Nephron (organoid): ENCODE measurements around the gene VAPA.
"Not testable (repeated sequence)": the region's sequence is repeated elsewhere in the genome, so short reads cannot be mapped to it uniquely, and the experiment has no call there.

Source experiments
- H3K27ac Mint-ChIP-seq, 3 experiments: 2 replicates each; pipeline ENCODE4 v1.8.0; 2020; ENCODE audit warnings: mixed read lengths in 3 of 3, mild to moderate bottlenecking in 2 of 3, moderate library complexity in 1 of 3
- H3K27me3 Mint-ChIP-seq: 2 replicates; pipeline ENCODE4 v1.8.0; 2021; ENCODE audit warnings: low read depth, mild to moderate bottlenecking, moderate library complexity, mixed read lengths
- H3K36me3 Mint-ChIP-seq: 2 replicates; pipeline ENCODE4 v1.8.0; 2020; ENCODE audit warnings: low read depth, mixed read lengths
- H3K4me1 Mint-ChIP-seq: 2 replicates; pipeline ENCODE4 v1.8.0; 2020; ENCODE audit warnings: mixed read lengths
- H3K4me3 Mint-ChIP-seq, 3 experiments: 2 replicates each; pipeline ENCODE4 v1.8.0; 2020; ENCODE audit warnings: mild to moderate bottlenecking in 3 of 3, mixed read lengths in 3 of 3, moderate library complexity in 2 of 3
- H3K9me3 Mint-ChIP-seq: 2 replicates; pipeline ENCODE4 v1.8.0; 2020; ENCODE audit warnings: mixed read lengths
- CTCF ChIP-seq, 3 experiments: fragments of 200-600 bp; sonication (generic); IDR thresholded peaks; one replicate each; pipeline ENCODE4 v1.5.0; 2021; ENCODE audit warnings: antibody characterized with exemption in 3 of 3; ENCODE audit not compliant: unreplicated experiment in 3 of 3

Gene VAPA

GRCh38 chr18:9900699-9901098 lies 13.1 kb upstream of the VAPA start:
- H3K4me3 Mint-ChIP-seq, result no peak overlapping the region
- H3K9me3 Mint-ChIP-seq, result no peaks in the 10 kb centered on the region
- peaks cover 15% of the 10 kb centered on the region for H3K4me1 Mint-ChIP-seq
- no peaks in the 10 kb centered on the region for H3K36me3 Mint-ChIP-seq
- H3K27ac Mint-ChIP-seq, result no peak overlapping the region
- no peak for TF ChIP-seq CTCF (IDR thresholded peaks at IDR 0.05; ENCODE audit: unreplicated experiment in 3 of 3)
- H3K27me3 Mint-ChIP-seq, result no peaks in the 10 kb centered on the region

GRCh38 chr18:9901377-9901776 lies 12.4 kb upstream of the VAPA start:
- no peaks in the 10 kb centered on the region for H3K9me3 Mint-ChIP-seq
- no peak overlapping the region for H3K4me3 Mint-ChIP-seq
- no peaks in the 10 kb centered on the region for H3K36me3 Mint-ChIP-seq
- no peak for TF ChIP-seq CTCF (IDR thresholded peaks at IDR 0.05; ENCODE audit: unreplicated experiment in 3 of 3)
- no peaks in the 10 kb centered on the region for H3K27me3 Mint-ChIP-seq
- H3K27ac Mint-ChIP-seq, result no peak overlapping the region
- H3K4me1 Mint-ChIP-seq, result peaks cover 15% of the 10 kb centered on the region

GRCh38 chr18:9902264-9902663 lies 11.6 kb upstream of the VAPA start:
- not testable (repeated sequence) for H3K4me3 Mint-ChIP-seq, H3K36me3 Mint-ChIP-seq, H3K9me3 Mint-ChIP-seq, H3K27me3 Mint-ChIP-seq, H3K27ac Mint-ChIP-seq
- H3K4me1 Mint-ChIP-seq, result peaks cover 15% of the 10 kb centered on the region

GRCh38 chr18:9902832-9903231 lies 11.0 kb upstream of the VAPA start:
- Mint-ChIP-seq H3K27ac (no peak overlapping the region), H3K9me3 (no peaks in the 10 kb centered on the region), H3K4me3 (no peak overlapping the region), H3K27me3 (peaks cover 4% of the 10 kb centered on the region), H3K4me1 (peaks cover 15% of the 10 kb centered on the region), H3K36me3 (no peaks in the 10 kb centered on the region)
- no peak for TF ChIP-seq CTCF (IDR thresholded peaks at IDR 0.05; ENCODE audit: unreplicated experiment in 3 of 3)

- peaks cover 10% of the 10 kb centered on the region for H3K27me3 Mint-ChIP-seq
- no peak overlapping the region for H3K27ac Mint-ChIP-seq
- H3K4me1 Mint-ChIP-seq, result peaks cover 5% of the 10 kb centered on the region
- no peaks in the 10 kb centered on the region for H3K9me3 Mint-ChIP-seq
- TF ChIP-seq CTCF (IDR thresholded peaks at IDR 0.05; ENCODE audit: unreplicated experiment in 3 of 3), result no peak
- H3K36me3 Mint-ChIP-seq, result no peaks in the 10 kb centered on the region
- H3K4me3 Mint-ChIP-seq, result no peak overlapping the region
These were observed 8.4 kb upstream of the VAPA start for GRCh38 chr18:9905401-9905922.

GRCh38 chr18:9906481-9906880 lies 7.3 kb upstream of the VAPA start:
- Mint-ChIP-seq H3K36me3 (no peaks in the 10 kb centered on the region), H3K27me3 (peaks cover 10% of the 10 kb centered on the region), H3K9me3 (no peaks in the 10 kb centered on the region), H3K27ac (no peak overlapping the region), H3K4me3 (no peak overlapping the region), H3K4me1 (peaks cover 5% of the 10 kb centered on the region)
- no peak for TF ChIP-seq CTCF (IDR thresholded peaks at IDR 0.05; ENCODE audit: unreplicated experiment in 3 of 3)
